Measurements from ENCODE around the gene SLC7A7.

Gene SLC7A7

DNA sequence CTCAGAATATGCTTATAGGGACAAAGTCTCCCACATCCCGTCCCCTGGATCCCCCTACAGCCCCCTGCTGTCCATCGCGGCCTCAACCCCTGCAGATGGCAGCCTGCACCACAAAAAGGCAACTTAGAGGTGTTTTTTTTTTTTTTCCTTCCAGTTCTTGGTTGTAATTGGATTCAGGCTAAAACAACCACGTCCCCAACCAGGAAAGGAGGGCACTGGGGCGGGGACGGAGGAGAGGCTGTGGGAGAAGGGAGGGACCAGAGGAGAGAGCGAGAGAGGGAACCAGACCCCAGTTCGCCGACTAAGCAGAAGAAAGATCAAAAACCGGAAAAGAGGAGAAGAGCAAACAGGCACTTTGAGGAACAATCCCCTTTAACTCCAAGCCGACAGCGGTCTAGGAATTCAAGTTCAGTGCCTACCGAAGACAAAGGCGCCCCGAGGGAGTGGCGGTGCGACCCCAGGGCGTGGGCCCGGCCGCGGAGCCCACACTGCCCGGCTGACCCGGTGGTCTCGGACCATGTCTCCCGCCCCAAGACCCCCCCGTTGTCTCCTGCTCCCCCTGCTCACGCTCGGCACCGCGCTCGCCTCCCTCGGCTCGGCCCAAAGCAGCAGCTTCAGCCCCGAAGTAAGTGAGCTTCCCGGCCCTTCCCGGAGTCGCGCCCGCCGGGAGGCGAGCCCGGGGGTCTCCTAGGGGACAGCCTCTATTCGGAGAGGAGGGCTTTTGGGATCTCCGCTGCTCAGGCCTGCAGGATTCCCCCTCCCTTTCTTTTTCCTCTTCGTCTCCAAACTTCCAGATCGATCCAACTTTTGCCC is 21.3 kb upstream of the SLC7A7 start, which contains the start of gene MMP14:
Gene MMP14 (plus strand): TSS at position 285 of the 813 bp plus-strand sequence. CDS start 233 bp downstream, at position 518.
- Histone ChIP-seq H2AFZ (ENCODE audit: low read length) (no peak within 1 kb of the TSS), H2BK120ac (ENCODE audit: low read depth, low read length) (peak within 1 kb of the TSS; percentile 52), H2BK12ac (ENCODE audit: low read length) (no peak within 1 kb of the TSS), H3K4me2 (ENCODE audit: insufficient read depth, low read length, poor library complexity, severe bottlenecking) (peak within 1 kb of the TSS; percentile 84), H3K36me3 (replicated peaks in 1 of 2; ENCODE audit: control insufficient read depth in 2 of 2, insufficient read depth in 2 of 2, low read length in 2 of 2) (peaks cover 11 to 38% of the 10 kb centered on the region in 2 donors), H3K14ac (ENCODE audit: low read length) (peak within 1 kb of the TSS; percentile 90), H3K23ac (ENCODE audit: low read depth, low read length, poor library complexity) (peak within 1 kb of the TSS; percentile 36), H3K4ac (ENCODE audit: low read length) (no peak within 1 kb of the TSS), H3K27me3 (ENCODE audit: control insufficient read depth in 3 of 3, insufficient read depth in 3 of 3, low read depth in 1 of 3, low read length in 3 of 3) (peaks cover 0 to 24% (median 3%) of the 10 kb centered on the region in 3 experiments), H3K79me1 (ENCODE audit: low read depth, low read length) (no peaks in the 10 kb centered on the region), H4K8ac (ENCODE audit: low read depth, low read length) (peak within 1 kb of the TSS; percentile 45), H3K9me3 (replicated peaks in 1 of 2; ENCODE audit: control insufficient read depth in 2 of 2, insufficient read depth in 1 of 2, low read depth in 1 of 2, low read length in 2 of 2) (peaks cover 0 to 5% of the 10 kb centered on the region in 2 donors), H2BK5ac (ENCODE audit: low read length) (no peak within 1 kb of the TSS), H3K27ac (replicated peaks; ENCODE audit: low read length) (no peak within 1 kb of the TSS), H3K4me3 (ENCODE audit: low read length in 2 of 2) (peak within 1 kb of the TSS in 1 of 2 donors; percentile 79), H3K9ac (ENCODE audit: low read depth, low read length, poor library complexity) (peak within 1 kb of the TSS; percentile 83), H3K18ac (ENCODE audit: low read length) (peak within 1 kb of the TSS; percentile 95), H4K91ac (ENCODE audit: low read depth, low read length, poor library complexity) (no peak within 1 kb of the TSS), H2AK5ac (ENCODE audit: low read depth, low read length) (peak within 1 kb of the TSS; percentile 76), H3K4me1 (ENCODE audit: control insufficient read depth in 2 of 2, insufficient read depth in 1 of 2, low read depth in 1 of 2, low read length in 2 of 2) (peaks cover 0 to 6% of the 10 kb centered on the region in 2 donors), H2BK15ac (ENCODE audit: low read length) (peak within 1 kb of the TSS; percentile 47)
- no peak for DNase-seq (ENCODE audit: low spot score)
- WGBS, 2 donors (ENCODE audit: extremely low coverage in 2 of 2, insufficient read length in 2 of 2, insufficient replicate concordance in 1 of 2), result no CpG with 5 or more reads among the region's 46 CpGs

DNA sequence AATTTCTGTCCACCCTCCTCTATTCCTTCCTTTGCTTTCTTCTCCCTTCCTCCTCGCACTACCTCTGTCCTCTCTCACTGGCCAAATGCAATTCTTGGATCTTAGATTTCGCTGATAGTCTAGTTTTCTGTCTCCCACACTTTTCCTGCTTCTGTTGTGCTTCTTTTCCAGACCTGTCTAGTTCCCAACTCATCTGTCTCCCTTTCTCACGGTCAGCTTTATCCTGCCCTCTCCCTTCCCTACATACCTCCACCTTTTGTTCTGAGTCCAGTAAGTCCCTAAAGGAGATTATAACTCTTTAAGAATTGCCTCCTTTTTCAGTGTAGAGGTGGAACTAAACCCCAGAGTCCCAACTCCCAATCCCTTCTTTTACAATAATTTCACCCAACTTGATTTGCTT is 20.3 kb upstream of the SLC7A7 start:
- no peak overlapping the region for H2BK15ac ChIP-seq (ENCODE audit: low read length)
- H3K14ac ChIP-seq (ENCODE audit: low read length), result no peak overlapping the region
- WGBS, 2 donors (ENCODE audit: extremely low coverage in 2 of 2, insufficient read length in 2 of 2, insufficient replicate concordance in 1 of 2), result no CpG with 5 or more reads among the region's 3 CpGs
- H3K9me3 ChIP-seq (replicated peaks in 1 of 2; ENCODE audit: control insufficient read depth in 2 of 2, insufficient read depth in 1 of 2, low read depth in 1 of 2, low read length in 2 of 2), result peaks cover 0 to 5% of the 10 kb centered on the region in 2 donors
- H3K9ac ChIP-seq (ENCODE audit: low read depth, low read length, poor library complexity), result no peak overlapping the region
- no peak overlapping the region for H2BK5ac ChIP-seq (ENCODE audit: low read length)
- H3K27me3 ChIP-seq (ENCODE audit: control insufficient read depth in 3 of 3, insufficient read depth in 3 of 3, low read depth in 1 of 3, low read length in 3 of 3), result peaks cover 0 to 24% (median 3%) of the 10 kb centered on the region in 3 experiments
- no peak overlapping the region for H3K4ac ChIP-seq (ENCODE audit: low read length)
- no peak overlapping the region for H3K18ac ChIP-seq (ENCODE audit: low read length)
- no peak overlapping the region for H2AFZ ChIP-seq (ENCODE audit: low read length)
- H2BK120ac ChIP-seq (ENCODE audit: low read depth, low read length), result no peak overlapping the region
- no peak overlapping the region for H4K8ac ChIP-seq (ENCODE audit: low read depth, low read length)
- no peak overlapping the region for H2AK5ac ChIP-seq (ENCODE audit: low read depth, low read length)
- no peak overlapping the region for H4K91ac ChIP-seq (ENCODE audit: low read depth, low read length, poor library complexity)
- no peaks in the 10 kb centered on the region for H3K79me1 ChIP-seq (ENCODE audit: low read depth, low read length)
- no peak overlapping the region for H3K23ac ChIP-seq (ENCODE audit: low read depth, low read length, poor library complexity)
- DNase-seq (ENCODE audit: low spot score), result no peak
- H3K4me2 ChIP-seq (ENCODE audit: insufficient read depth, low read length, poor library complexity, severe bottlenecking), result no peak overlapping the region
- H2BK12ac ChIP-seq (ENCODE audit: low read length), result no peak overlapping the region
- H3K4me1 ChIP-seq (ENCODE audit: control insufficient read depth in 2 of 2, insufficient read depth in 1 of 2, low read depth in 1 of 2, low read length in 2 of 2), result peaks cover 3 to 8% of the 10 kb centered on the region in 2 donors
- H3K27ac ChIP-seq (replicated peaks; ENCODE audit: low read length), result no peak overlapping the region
- H3K4me3 ChIP-seq (ENCODE audit: low read length in 2 of 2), result no peak overlapping the region
- peaks cover 11 to 44% of the 10 kb centered on the region in 2 donors for H3K36me3 ChIP-seq (replicated peaks in 1 of 2; ENCODE audit: control insufficient read depth in 2 of 2, insufficient read depth in 2 of 2, low read length in 2 of 2)

DNA sequence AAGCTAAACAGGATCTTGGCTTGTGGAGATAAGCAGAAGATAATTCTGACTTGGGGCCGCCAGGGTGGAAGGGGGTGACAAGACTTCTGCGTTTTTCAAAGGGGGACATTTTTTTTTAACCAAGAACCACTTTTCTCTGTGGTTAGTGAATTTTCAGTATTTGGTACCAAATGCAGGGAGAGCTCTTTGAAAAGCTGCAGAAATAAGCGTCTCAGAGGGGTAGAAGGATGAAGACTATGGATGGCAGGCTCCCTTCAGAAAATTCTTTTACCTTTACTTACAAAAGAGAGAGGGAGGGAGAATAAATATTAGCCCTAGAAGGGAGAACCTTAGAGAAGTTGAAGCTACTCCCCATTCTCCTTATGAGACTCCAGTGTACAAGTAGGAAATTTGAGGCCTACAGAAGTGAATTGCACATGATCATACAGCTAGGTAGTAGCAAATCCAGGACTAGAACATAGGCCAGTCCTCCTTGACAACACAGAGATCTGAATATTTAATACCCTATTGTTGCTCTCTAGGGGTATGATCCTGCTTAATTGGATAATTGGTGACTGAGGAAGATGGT is 15.3 kb upstream of the SLC7A7 start:
- Histone ChIP-seq H3K4me2 (ENCODE audit: insufficient read depth, low read length, poor library complexity, severe bottlenecking) (peak overlapping the region; percentile 83), H3K27ac (replicated peaks; ENCODE audit: low read length) (no peak overlapping the region), H3K4me3 (ENCODE audit: low read length in 2 of 2) (peak overlapping the region; percentile 89 to 95), H3K4ac (ENCODE audit: low read length) (no peak overlapping the region), H3K4me1 (ENCODE audit: control insufficient read depth in 2 of 2, insufficient read depth in 1 of 2, low read depth in 1 of 2, low read length in 2 of 2) (peaks cover 3 to 5% of the 10 kb centered on the region in 2 donors), H2BK5ac (ENCODE audit: low read length) (no peak overlapping the region), H3K18ac (ENCODE audit: low read length) (no peak overlapping the region), H3K79me1 (ENCODE audit: low read depth, low read length) (peaks cover 3% of the 10 kb centered on the region), H3K36me3 (replicated peaks in 1 of 2; ENCODE audit: control insufficient read depth in 2 of 2, insufficient read depth in 2 of 2, low read length in 2 of 2) (peaks cover 11 to 41% of the 10 kb centered on the region in 2 donors), H2AK5ac (ENCODE audit: low read depth, low read length) (no peak overlapping the region), H2BK15ac (ENCODE audit: low read length) (no peak overlapping the region), H3K23ac (ENCODE audit: low read depth, low read length, poor library complexity) (no peak overlapping the region), H4K91ac (ENCODE audit: low read depth, low read length, poor library complexity) (no peak overlapping the region), H2AFZ (ENCODE audit: low read length) (peak overlapping the region; percentile 97), H3K9me3 (replicated peaks in 1 of 2; ENCODE audit: control insufficient read depth in 2 of 2, insufficient read depth in 1 of 2, low read depth in 1 of 2, low read length in 2 of 2) (no peaks in the 10 kb centered on the region), H2BK120ac (ENCODE audit: low read depth, low read length) (no peak overlapping the region), H3K14ac (ENCODE audit: low read length) (no peak overlapping the region), H4K8ac (ENCODE audit: low read depth, low read length) (no peak overlapping the region), H3K27me3 (ENCODE audit: control insufficient read depth in 3 of 3, insufficient read depth in 3 of 3, low read depth in 1 of 3, low read length in 3 of 3) (no peaks in the 10 kb centered on the region), H3K9ac (ENCODE audit: low read depth, low read length, poor library complexity) (no peak overlapping the region), H2BK12ac (ENCODE audit: low read length) (no peak overlapping the region)
- WGBS, 2 donors (ENCODE audit: extremely low coverage in 2 of 2, insufficient read length in 2 of 2, insufficient replicate concordance in 1 of 2), result no CpG with 5 or more reads among the region's 3 CpGs
- no peak for DNase-seq (ENCODE audit: low spot score)
